Mesothelial cell of epicardium (in vitro differentiated cells): ENCODE results near the gene DMPK. TPM values are rescaled to one million over a fixed set of nuclear protein-coding genes. Genes with fewer than 3 reads are reported as not detected.

Experiments
- DNase-seq, 2 experiments: peaks; one replicate each; pipeline ENCODE4 v3.0.0; 2021; ENCODE audit warnings: low spot score in 2 of 2; ENCODE audit not compliant: unreplicated experiment in 2 of 2
- H3K27ac Mint-ChIP-seq: 2 replicates; pipeline ENCODE4 v1.8.0; 2021; ENCODE audit warnings: mixed read lengths
- H3K27me3 Mint-ChIP-seq: 2 replicates; pipeline ENCODE4 v1.8.0; 2021; ENCODE audit warnings: low read depth, mixed read lengths
- H3K36me3 Mint-ChIP-seq: 2 replicates; pipeline ENCODE4 v1.8.0; 2021; ENCODE audit warnings: mixed read lengths
- H3K4me1 Mint-ChIP-seq: 2 replicates; pipeline ENCODE4 v1.8.0; 2021; ENCODE audit warnings: mixed read lengths
- H3K4me3 Mint-ChIP-seq: 2 replicates; pipeline ENCODE4 v1.8.0; 2021; ENCODE audit warnings: mild to moderate bottlenecking, moderate library complexity, mixed read lengths
- H3K9me3 Mint-ChIP-seq: 2 replicates; pipeline ENCODE4 v1.8.0; 2021; ENCODE audit warnings: mixed read lengths
- total RNA-seq: library from RNA; stranded (reverse); gene quantifications from 3 replicates; pipeline ENCODE4 v1.2.1, GENCODE V29; 2021
- TF ChIP-seq, protein P1 (sequence below): fragments of 200-600 bp; sonication (generic); IDR thresholded peaks from one replicate; pipeline ENCODE4 v1.5.0; 2021; ENCODE audit warnings: antibody characterized with exemption; ENCODE audit not compliant: unreplicated experiment

DMPK gene
- total RNA-seq, 1 donor from 2014 or later: 130 TPM

GRCh38 chr19:45825917-45826893, 43.9 kb upstream of the DMPK start:
- no peaks in the 10 kb centered on the region for H3K9me3 Mint-ChIP-seq
- H3K36me3 Mint-ChIP-seq: peaks cover 26% of the 10 kb centered on the region
- H3K27ac Mint-ChIP-seq: no peak overlapping the region
- H3K27me3 Mint-ChIP-seq: no peaks in the 10 kb centered on the region
- H3K4me1 Mint-ChIP-seq: no peaks in the 10 kb centered on the region
- no peak for DNase-seq
- H3K4me3 Mint-ChIP-seq: no peak overlapping the region
- TF ChIP-seq, protein P1, sequence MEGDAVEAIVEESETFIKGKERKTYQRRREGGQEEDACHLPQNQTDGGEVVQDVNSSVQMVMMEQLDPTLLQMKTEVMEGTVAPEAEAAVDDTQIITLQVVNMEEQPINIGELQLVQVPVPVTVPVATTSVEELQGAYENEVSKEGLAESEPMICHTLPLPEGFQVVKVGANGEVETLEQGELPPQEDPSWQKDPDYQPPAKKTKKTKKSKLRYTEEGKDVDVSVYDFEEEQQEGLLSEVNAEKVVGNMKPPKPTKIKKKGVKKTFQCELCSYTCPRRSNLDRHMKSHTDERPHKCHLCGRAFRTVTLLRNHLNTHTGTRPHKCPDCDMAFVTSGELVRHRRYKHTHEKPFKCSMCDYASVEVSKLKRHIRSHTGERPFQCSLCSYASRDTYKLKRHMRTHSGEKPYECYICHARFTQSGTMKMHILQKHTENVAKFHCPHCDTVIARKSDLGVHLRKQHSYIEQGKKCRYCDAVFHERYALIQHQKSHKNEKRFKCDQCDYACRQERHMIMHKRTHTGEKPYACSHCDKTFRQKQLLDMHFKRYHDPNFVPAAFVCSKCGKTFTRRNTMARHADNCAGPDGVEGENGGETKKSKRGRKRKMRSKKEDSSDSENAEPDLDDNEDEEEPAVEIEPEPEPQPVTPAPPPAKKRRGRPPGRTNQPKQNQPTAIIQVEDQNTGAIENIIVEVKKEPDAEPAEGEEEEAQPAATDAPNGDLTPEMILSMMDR: no peak

GRCh38 chr19:45825263-45825605, 42.9 kb upstream of the DMPK start:
- Mint-ChIP-seq H3K4me3 (no peak overlapping the region), H3K4me1 (no peaks in the 10 kb centered on the region), H3K36me3 (peaks cover 26% of the 10 kb centered on the region)

DNA sequence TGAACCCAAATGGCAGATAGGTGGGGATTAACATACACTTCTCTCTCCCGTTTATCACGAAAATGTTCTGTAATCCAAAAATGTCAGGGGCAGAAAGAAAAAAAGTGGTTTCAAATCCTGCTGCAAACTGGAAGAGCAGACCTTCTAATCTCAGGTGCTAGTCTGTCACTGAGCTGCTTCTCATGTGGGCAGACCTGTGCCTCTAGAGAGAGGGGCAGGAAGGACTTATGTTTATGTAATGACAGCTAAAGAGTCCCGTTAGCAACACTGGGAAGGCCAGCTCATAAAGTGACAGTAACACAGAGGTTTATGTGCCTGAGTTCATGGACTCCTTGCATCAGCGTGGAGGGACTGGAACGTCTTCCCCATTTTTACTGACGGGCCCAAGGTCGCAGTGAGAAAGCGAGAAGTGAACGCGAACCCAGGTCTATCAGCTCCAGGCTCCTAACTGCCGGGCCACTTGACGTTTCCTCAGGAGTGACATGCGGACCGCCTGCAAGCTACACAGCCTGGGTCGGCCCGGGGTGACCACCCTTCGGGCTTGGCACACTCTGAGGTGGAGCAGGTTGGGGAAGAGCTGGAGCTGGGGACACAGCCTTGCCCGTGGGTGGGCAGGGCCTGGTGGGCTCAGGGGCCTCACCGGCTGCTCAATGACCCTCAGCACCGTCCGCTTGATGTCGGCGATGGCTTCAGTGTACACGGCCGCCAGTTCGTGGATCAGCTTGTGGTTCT, 42.4 kb upstream of the DMPK start:
- no peak for DNase-seq
- H3K9me3 Mint-ChIP-seq: no peaks in the 10 kb centered on the region
- H3K27ac Mint-ChIP-seq: peak overlapping the region; percentile 1
- H3K27me3 Mint-ChIP-seq: no peaks in the 10 kb centered on the region
- peaks cover 27% of the 10 kb centered on the region for H3K36me3 Mint-ChIP-seq
- H3K4me1 Mint-ChIP-seq: no peaks in the 10 kb centered on the region
- TF ChIP-seq, protein P1: no peak
- no peak overlapping the region for H3K4me3 Mint-ChIP-seq

More at GRCh38 chr19:45825263-45825605, 42.9 kb upstream of the DMPK start:
- no peak for DNase-seq
- Mint-ChIP-seq H3K27ac (no peak overlapping the region), H3K9me3 (no peaks in the 10 kb centered on the region), H3K27me3 (no peaks in the 10 kb centered on the region)
- TF ChIP-seq, protein P1: no peak

DNA sequence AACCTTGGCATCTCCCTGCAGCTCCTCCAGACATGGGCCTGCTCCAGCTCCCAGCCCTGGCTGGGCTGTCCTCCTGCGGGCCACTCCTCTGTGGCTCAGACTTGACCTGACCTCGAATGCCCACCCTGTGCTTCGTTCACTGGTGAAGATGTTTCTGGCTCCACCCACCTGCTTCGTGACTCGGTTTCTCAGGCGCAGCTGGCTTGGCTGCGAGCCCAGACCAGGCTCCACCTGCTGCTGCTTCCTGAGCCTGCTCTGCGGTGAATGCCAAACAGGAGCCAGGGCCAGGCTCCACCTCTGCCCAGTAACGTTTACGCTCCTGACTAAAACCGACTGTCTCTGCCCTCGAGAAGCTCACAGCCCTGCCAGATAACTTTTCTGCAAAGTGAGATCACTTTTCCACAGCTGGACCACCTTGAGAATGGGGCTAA, 41.8 kb upstream of the DMPK start:
- no peak for DNase-seq
- Mint-ChIP-seq H3K4me3 (no peak overlapping the region), H3K27ac (peak overlapping the region; percentile 1), H3K27me3 (no peaks in the 10 kb centered on the region), H3K9me3 (no peaks in the 10 kb centered on the region), H3K4me1 (no peaks in the 10 kb centered on the region), H3K36me3 (peaks cover 23% of the 10 kb centered on the region)
- TF ChIP-seq, protein P1: no peak

- Mint-ChIP-seq H3K4me1 (no peaks in the 10 kb centered on the region), H3K9me3 (no peaks in the 10 kb centered on the region), H3K36me3 (peaks cover 19% of the 10 kb centered on the region), H3K4me3 (no peak overlapping the region), H3K27ac (no peak overlapping the region), H3K27me3 (no peaks in the 10 kb centered on the region)
- DNase-seq: no peak
- TF ChIP-seq, protein P1: no peak
Measured at GRCh38 chr19:45823182-45823581, 40.9 kb upstream of the DMPK start.
